Loucy (cell line): ENCODE results near the gene CRIP2.

ENCODE experiments used
- H2AFZ ChIP-seq: fragments of 200-600 bp; sonication (generic); 2 replicates; pipeline ENCODE4 v1.6.0; 2016; ENCODE audit warnings: antibody characterized with exemption, mild to moderate bottlenecking, low read length, moderate library complexity
- H3F3A ChIP-seq: fragments of 200-600 bp; 2 replicates; pipeline ENCODE4 v1.6.0; 2016; ENCODE audit warnings: antibody characterized with exemption, low read depth, mild to moderate bottlenecking
- H3K27me3 ChIP-seq: fragments of 200-600 bp; sonication (generic); 2 replicates; pipeline ENCODE4 v1.6.1; 2014; ENCODE audit warnings: low read length, mild to moderate bottlenecking; ENCODE audit not compliant: insufficient read depth, poor library complexity, severe bottlenecking
- H3K36me3 ChIP-seq: fragments of 200-600 bp; sonication (generic); 2 replicates; pipeline ENCODE4 v1.6.1; 2016; ENCODE audit warnings: low read length; ENCODE audit not compliant: insufficient read depth
- H3K4me1 ChIP-seq: fragments of 200-600 bp; sonication (generic); 2 replicates; pipeline ENCODE4 v1.5.1; 2014; ENCODE audit warnings: low read length, mild to moderate bottlenecking; ENCODE audit not compliant: insufficient read depth, poor library complexity, severe bottlenecking
- H3K4me2 ChIP-seq: fragments of 200-600 bp; sonication (generic); 2 replicates; pipeline ENCODE4 v1.6.0; 2014; ENCODE audit warnings: antibody characterized with exemption, low read length, low read depth, mild to moderate bottlenecking; ENCODE audit not compliant: poor library complexity, severe bottlenecking
- H3K4me3 ChIP-seq: fragments of 200-600 bp; sonication (generic); 2 replicates; pipeline ENCODE4 v1.5.1; 2014; ENCODE audit warnings: low read length, mild to moderate bottlenecking, mixed read lengths; ENCODE audit not compliant: poor library complexity, severe bottlenecking
- H3K79me2 ChIP-seq: fragments of 200-600 bp; sonication (generic); 2 replicates; pipeline ENCODE4 v1.6.1; 2014; ENCODE audit warnings: low read length; ENCODE audit not compliant: insufficient read depth
- H3K9ac ChIP-seq: fragments of 200-600 bp; sonication (generic); 2 replicates; pipeline ENCODE4 v1.6.0; 2014; ENCODE audit warnings: mild to moderate bottlenecking, low read depth, low read length, moderate library complexity; ENCODE audit not compliant: poor library complexity, severe bottlenecking
- H3K9me2 ChIP-seq: fragments of 200-600 bp; sonication (generic); replicated peaks from 2 replicates; pipeline ENCODE4 v1.6.1; 2016; ENCODE audit warnings: low read depth, low read length, mixed read lengths
- H3K9me3 ChIP-seq: fragments of 200-600 bp; sonication (generic); 2 replicates; pipeline ENCODE4 v1.6.1; 2014; ENCODE audit warnings: mild to moderate bottlenecking, antibody characterized with exemption, low read length, low read depth; ENCODE audit not compliant: insufficient read depth
- H4K20me1 ChIP-seq: fragments of 200-600 bp; sonication (generic); 2 replicates; pipeline ENCODE4 v1.6.0; 2014; ENCODE audit warnings: antibody characterized with exemption, low read length, mild to moderate bottlenecking; ENCODE audit not compliant: insufficient read depth, poor library complexity, severe bottlenecking
- CTCF ChIP-seq: fragments of 200-600 bp; sonication (generic); conservative IDR thresholded peaks from 2 replicates; pipeline ENCODE4 v1.5.1; 2014; ENCODE audit warnings: mild to moderate bottlenecking, antibody characterized with exemption, low read length
- EZH2phosphoT487 ChIP-seq: fragments of 200-600 bp; IDR thresholded peaks from 2 replicates; pipeline ENCODE4 v1.6.1; 2018; ENCODE audit warnings: antibody characterized with exemption, mild to moderate bottlenecking, moderate library complexity, borderline replicate concordance

Gene CRIP2

GRCh38 chr14:105430042-105430441 lies 44.6 kb upstream of the CRIP2 start:
- H3K79me2 ChIP-seq: peaks cover 92% of the 10 kb centered on the region

GRCh38 chr14:105430565-105430964 lies 44.1 kb upstream of the CRIP2 start:
- Histone ChIP-seq H3K36me3 (peaks cover 19% of the 10 kb centered on the region; the same call in 1 of the 2 replicates), H3K9ac (no peak overlapping the region), H3K79me2 (peaks cover 92% of the 10 kb centered on the region), H3F3A (no peaks in the 10 kb centered on the region), H4K20me1 (peaks cover 61% of the 10 kb centered on the region), H3K9me3 (no peaks in the 10 kb centered on the region), H3K4me1 (no peaks in the 10 kb centered on the region), H3K4me2 (no peak overlapping the region), H3K4me3 (no peak overlapping the region), H3K27me3 (no peaks in the 10 kb centered on the region), H2AFZ (no peak overlapping the region), H3K9me2 (no peaks in the 10 kb centered on the region)
- TF ChIP-seq CTCF (no peak), EZH2phosphoT487 (no peak)

More at GRCh38 chr14:105430042-105430441, 44.6 kb upstream of the CRIP2 start:
- no peaks in the 10 kb centered on the region for H3K4me1 ChIP-seq
- H2AFZ ChIP-seq: no peak overlapping the region
- H3K9me2 ChIP-seq: no peaks in the 10 kb centered on the region
- peaks cover 61% of the 10 kb centered on the region for H4K20me1 ChIP-seq
- H3K27me3 ChIP-seq: no peaks in the 10 kb centered on the region
- H3K36me3 ChIP-seq: peaks cover 19% of the 10 kb centered on the region; the same call in 1 of the 2 replicates
- no peaks in the 10 kb centered on the region for H3F3A ChIP-seq
- no peaks in the 10 kb centered on the region for H3K9me3 ChIP-seq
- H3K4me2 ChIP-seq: no peak overlapping the region
- no peak overlapping the region for H3K9ac ChIP-seq
- TF ChIP-seq CTCF: no peak
- no peak for TF ChIP-seq EZH2phosphoT487
- H3K4me3 ChIP-seq: no peak overlapping the region

- TF ChIP-seq CTCF (no peak), EZH2phosphoT487 (no peak)
- H3K36me3 ChIP-seq: peaks cover 18% of the 10 kb centered on the region; the same call in 1 of the 2 replicates
- H3K4me3 ChIP-seq: no peak overlapping the region
- no peaks in the 10 kb centered on the region for H3K4me1 ChIP-seq
- no peak overlapping the region for H3K9ac ChIP-seq
- H3K4me2 ChIP-seq: no peak overlapping the region
- peaks cover 92% of the 10 kb centered on the region for H3K79me2 ChIP-seq
- H3K9me3 ChIP-seq: no peaks in the 10 kb centered on the region
- H2AFZ ChIP-seq: no peak overlapping the region
- H3K9me2 ChIP-seq: no peaks in the 10 kb centered on the region
- peaks cover 61% of the 10 kb centered on the region for H4K20me1 ChIP-seq
- H3F3A ChIP-seq: no peaks in the 10 kb centered on the region
- H3K27me3 ChIP-seq: no peaks in the 10 kb centered on the region
Measured at GRCh38 chr14:105431256-105431655, 43.4 kb upstream of the CRIP2 start.
